Left renal cortex interstitium (tissue), 4 donors: ENCODE results near the gene SRPRB. TPM values are rescaled to one million over a fixed set of nuclear protein-coding genes. Genes with fewer than 3 reads are reported as not detected.

Source experiments
- DNase-seq, 4 donors: peaks; one replicate each; pipeline ENCODE4 v3.0.0-alpha.2; 2013; ENCODE audit warnings: low read depth in 4 of 4, low spot score in 2 of 4, missing footprints in 1 of 4
- polyA plus RNA-seq, 4 donors: library from polyadenylated mRNA; unstranded; fragments of 120-200 nt; gene quantifications; one replicate each; pipeline ENCODE4 v1.2.1, GENCODE V29; 2013; ENCODE audit not compliant: insufficient read length in 4 of 4

SRPRB gene
- polyA plus RNA-seq, 4 donors, result 44.7 to 56.1 (median 50.8) TPM

DNA sequence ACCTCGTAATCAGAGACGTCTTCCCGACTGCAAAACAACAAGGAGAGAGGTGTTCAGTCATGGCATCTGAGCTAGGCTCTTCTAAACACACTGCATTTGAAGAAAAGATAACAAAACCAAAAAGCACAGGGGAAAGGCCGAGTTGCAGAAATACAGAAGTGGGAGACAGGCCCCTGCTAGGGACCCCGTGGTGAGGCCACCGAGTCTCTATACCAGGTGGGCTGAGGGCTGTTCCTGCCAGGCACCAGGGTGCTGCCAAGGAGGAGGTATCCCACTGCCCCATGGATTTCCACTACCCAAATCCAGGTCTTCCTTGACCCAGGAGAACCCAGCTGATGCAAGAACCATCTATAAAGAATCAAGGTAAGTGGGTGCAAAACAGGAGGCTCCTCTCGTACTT lies 59.0 kb downstream of the SRPRB start:
- no peak for DNase-seq

DNA sequence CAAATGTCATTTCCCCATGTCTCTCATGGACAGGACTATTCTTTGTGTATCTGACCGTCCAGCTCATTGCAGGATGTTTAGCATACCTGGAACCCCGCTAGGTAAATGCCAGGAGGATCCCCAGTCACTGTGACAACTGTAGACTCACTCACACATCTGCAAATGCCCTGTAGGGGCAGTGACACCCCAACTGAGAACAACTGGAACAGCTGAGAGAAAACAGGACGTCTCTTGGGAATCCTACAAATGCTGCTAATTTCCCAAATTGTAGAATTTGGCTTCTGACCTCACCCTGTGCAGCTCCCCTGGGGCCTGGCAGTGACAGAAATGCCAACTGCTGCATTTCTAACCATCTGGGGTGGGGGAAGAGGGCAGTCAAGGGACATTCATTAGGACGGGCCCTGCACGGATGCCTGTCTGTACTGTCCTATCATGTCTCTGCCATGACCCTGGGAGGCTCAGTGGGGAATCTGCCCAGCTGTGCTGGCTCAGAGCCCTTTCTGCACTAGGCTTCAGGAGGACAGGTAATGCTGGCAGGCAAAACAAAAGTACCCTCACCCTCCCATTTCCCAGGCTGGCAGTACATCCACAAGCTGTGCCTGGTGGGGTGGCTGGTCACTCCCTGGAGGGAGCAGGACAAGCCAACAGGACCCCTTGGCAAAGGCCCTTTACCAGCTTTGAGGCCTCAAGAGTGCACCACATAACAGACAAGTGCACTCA lies 59.7 kb downstream of the SRPRB start:
- DNase-seq, result no peak

DNA sequence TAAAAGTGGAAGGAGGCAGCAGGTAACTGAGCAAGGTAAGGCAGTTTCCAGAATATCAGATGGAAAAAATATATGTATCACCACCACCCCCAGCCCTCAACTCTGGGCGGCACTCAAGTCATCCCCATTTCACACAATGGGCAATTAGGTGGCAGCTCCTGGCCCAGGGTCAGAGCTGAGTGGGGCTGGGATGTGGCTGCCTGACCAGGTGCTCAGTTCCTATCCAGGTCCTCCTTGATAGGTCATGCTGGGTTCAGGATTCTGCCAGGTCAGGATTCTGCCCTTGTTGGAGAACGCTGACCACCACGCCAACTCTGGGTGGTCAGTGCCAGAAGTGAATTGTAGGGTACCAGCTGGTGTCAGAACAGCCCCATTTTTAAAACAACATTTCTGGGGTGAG lies 60.5 kb downstream of the SRPRB start:
- no peak for DNase-seq

DNA sequence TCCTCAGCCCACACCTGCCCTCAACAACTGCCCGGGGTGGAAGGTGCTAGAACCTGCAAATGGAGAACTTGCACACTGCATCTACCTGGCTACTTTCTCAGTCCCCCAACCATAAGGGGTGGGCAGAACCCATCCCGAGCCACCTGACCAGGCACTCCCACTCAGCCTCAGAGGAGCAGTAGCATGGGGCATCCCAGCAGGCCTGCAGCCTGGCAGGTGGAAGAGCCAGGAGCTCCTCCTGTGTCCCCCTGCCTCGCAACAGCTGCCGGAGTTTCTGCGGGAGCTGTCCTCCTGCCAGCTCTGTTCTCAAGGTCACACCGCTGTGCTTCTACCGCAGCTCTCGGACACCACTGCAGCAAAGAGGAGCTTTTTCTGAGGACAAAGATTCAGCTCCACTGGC lies 62.6 kb downstream of the SRPRB start:
- no peak for DNase-seq

DNA sequence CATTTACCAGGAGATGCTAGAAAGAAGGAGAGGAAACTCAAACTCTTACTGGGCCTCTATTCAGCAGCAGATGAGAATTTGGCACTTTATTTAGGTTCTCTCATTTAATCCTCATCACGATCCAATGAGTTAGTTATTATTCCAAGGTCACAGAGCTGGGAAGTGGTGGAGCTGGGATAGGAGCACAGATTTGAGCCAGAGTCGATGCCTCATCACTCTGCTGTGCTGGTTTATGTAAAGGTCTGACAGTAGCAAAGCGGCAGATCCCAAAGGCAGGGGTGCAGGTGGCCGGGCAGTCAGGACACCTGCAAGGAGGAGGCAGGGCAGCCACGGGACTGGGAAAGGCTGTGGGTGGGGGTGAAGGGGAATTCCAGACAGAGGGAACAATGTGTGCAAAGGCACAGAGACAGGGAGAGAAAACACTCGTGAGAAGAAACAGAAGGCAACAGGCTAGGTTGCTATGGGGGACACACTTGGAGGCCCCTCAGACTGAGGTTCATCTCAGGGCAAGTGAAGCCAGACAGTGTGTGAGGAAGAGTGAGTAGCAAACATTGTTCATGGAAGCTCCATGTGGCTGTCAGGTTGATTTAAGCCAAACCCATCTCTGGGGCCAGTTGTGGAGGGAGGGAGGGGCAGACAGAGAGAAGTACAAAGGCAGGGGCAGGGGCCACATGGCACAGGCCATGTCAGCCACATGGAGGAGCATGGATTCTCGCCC lies 63.3 kb downstream of the SRPRB start:
- DNase-seq, result no peak

DNA sequence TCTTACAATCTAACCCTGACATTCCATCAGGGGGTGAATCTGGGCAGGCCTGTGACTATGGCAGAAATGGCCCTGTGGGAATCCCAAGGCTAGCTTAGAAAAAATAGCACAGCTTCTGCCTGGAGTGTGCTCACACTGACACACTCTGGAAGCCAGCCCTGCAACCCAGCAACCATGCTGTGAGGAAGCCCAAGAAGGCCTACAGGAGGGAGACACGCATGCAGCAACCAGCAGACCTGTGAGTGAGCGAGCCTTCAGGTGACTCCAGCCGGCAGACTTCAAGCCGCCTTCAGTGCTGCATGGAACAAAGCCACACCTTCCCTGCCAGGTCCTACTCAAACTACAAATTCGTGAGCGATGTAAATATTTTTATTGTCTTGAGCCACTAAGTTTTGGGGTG lies 64.0 kb downstream of the SRPRB start:
- no peak for DNase-seq

DNA sequence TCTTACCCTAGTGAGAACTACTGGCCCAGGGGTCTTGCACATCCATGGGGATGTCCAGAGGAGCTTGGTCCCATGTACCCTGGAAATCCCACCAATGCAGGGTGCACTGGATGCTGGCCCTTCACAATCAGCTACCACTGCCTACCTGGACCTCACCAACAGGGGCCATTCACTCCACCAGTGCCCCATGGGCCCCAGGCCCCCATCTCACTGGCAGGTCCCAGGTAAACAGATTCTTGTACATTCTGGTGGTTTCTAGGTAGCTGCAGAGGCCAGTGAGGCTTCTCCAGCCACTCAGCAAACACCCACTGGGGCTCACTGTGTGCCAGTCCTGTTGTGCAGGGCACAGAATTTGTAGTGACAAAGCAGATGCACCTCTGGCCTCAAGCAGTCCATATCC lies 65.2 kb downstream of the SRPRB start:
- no peak for DNase-seq

Other genes starting within 250 kb of the SRPRB start
- 100 to 1,000 TPM; 116 to 145 (median 137) TPM for gene CDV3, start 232.1 kb upstream of the SRPRB start, polyA plus RNA-seq
- gene TOPBP1, start 143.9 kb upstream of the SRPRB start, polyA plus RNA-seq, result 10 to 100 TPM; 36.0 to 47.6 (median 44.5) TPM
- 100 to 1,000 TPM in 1 of 4 donors, 1 to 10 TPM in 3; 2.5 to 106 (median 5.6) TPM for gene TF, start 59.4 kb upstream of the SRPRB start, polyA plus RNA-seq
- 10 to 100 TPM; 15.8 to 17.8 (median 16.8) TPM for gene RAB6B, start 90.1 kb downstream of the SRPRB start, polyA plus RNA-seq
- 10 to 100 TPM; 16.8 to 21.6 (median 17.9) TPM for gene SLCO2A1, start 224.1 kb downstream of the SRPRB start, polyA plus RNA-seq